ENCODE measurements around the gene TTC33.
A peak's percentile ranks its signal among the peaks of the same experiment; 100 is the strongest.

The TTC33 gene

DNA sequence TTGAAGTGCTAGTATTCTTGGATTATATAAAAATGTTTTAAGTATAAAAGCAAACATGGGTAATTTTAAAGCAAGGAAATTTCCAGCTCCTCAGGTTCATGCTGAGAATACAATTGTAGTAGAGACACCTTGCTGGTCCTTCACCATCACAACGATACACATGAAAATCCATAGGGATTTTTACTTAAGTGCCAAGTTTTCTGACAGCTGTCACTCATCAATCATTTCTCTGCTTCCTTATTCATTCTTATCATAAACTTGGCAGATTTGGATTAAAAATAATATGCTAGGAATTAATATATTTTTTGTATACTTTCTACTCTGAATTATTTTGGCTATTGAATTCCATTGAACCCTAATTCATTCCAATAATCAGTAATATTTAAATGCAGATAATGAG lies 244.0 kb downstream of the TTC33 start:
- CTCF ChIA-PET, result interaction anchor here (0.6 kb wide), 1 partner anchor 607 kb away, joined by 3 read pairs; no protein-coding TSS in a partner anchor
- TF ChIP-seq, protein P1, sequence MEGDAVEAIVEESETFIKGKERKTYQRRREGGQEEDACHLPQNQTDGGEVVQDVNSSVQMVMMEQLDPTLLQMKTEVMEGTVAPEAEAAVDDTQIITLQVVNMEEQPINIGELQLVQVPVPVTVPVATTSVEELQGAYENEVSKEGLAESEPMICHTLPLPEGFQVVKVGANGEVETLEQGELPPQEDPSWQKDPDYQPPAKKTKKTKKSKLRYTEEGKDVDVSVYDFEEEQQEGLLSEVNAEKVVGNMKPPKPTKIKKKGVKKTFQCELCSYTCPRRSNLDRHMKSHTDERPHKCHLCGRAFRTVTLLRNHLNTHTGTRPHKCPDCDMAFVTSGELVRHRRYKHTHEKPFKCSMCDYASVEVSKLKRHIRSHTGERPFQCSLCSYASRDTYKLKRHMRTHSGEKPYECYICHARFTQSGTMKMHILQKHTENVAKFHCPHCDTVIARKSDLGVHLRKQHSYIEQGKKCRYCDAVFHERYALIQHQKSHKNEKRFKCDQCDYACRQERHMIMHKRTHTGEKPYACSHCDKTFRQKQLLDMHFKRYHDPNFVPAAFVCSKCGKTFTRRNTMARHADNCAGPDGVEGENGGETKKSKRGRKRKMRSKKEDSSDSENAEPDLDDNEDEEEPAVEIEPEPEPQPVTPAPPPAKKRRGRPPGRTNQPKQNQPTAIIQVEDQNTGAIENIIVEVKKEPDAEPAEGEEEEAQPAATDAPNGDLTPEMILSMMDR (conservative IDR thresholded peaks at IDR 0.05; ENCODE audit: low read depth), result no peak
- no peak for DNase-seq (ENCODE audit: low spot score)
- POLR2A ChIA-PET (ENCODE audit: low non-redundant PET), result no interaction called here
- H3K27ac ChIP-seq, result no peak overlapping the region

DNA sequence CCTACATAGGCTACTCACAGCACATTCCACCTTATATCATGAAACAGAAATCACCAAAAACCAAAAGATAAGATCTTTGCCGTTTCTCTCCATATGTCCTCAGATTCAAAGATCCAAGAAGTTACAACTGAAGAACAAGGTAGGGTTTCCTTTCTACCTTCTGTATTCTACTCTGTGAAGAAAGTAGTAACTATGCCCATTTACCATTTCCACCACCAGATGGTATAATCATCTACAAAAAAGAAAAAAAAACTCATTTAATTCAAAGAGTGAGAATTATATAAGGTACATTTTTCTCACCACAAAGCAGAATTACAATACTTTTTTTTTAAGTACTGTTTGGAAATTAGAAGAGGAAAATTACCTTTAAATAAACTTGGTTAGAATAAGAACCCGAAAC lies 248.7 kb downstream of the TTC33 start:
- DNase-seq (ENCODE audit: low spot score), result peak; percentile 6
- ChIA-PET CTCF (no interaction called here), POLR2A (ENCODE audit: low non-redundant PET) (no interaction called here)
- TF ChIP-seq, protein P1 (conservative IDR thresholded peaks at IDR 0.05; ENCODE audit: low read depth), result peak; percentile 20; the same call in 1 of the 2 replicates
- H3K27ac ChIP-seq, result no peak overlapping the region

GRCh38 chr5:40505031-40505430 lies 250.7 kb downstream of the TTC33 start:
- no peak for DNase-seq (ENCODE audit: low spot score)
- POLR2A ChIA-PET (ENCODE audit: low non-redundant PET), result no interaction called here
- no peak overlapping the region for H3K27ac ChIP-seq
- TF ChIP-seq, protein P1 (conservative IDR thresholded peaks at IDR 0.05; ENCODE audit: low read depth), result no peak
- CTCF ChIA-PET, result interaction anchor here (0.6 kb wide), 1 partner anchor 166 kb away, joined by 4 read pairs; no protein-coding TSS in a partner anchor

DNA sequence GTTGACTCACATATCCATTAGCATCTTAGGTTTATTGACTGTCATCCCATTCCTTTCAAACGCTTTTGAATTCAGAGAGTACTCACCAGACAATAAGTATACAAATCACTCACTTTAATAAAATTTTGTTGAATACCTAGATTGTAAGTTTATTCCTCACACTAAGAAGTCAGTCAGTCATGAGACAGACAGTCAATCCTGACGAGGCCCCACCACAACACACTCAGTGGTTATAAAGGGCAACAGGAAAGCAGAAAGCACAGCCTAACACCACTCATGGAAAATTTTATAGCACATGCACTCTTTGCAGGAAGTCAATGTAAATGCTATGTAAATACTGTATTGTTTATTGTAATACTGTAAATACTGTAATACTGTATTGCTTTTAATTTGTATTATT lies 252.3 kb downstream of the TTC33 start:
- POLR2A ChIA-PET (ENCODE audit: low non-redundant PET), result no interaction called here
- CTCF ChIA-PET, result no interaction called here
- no peak overlapping the region for H3K27ac ChIP-seq
- TF ChIP-seq, protein P1 (conservative IDR thresholded peaks at IDR 0.05; ENCODE audit: low read depth), result no peak
- no peak for DNase-seq (ENCODE audit: low spot score)

DNA sequence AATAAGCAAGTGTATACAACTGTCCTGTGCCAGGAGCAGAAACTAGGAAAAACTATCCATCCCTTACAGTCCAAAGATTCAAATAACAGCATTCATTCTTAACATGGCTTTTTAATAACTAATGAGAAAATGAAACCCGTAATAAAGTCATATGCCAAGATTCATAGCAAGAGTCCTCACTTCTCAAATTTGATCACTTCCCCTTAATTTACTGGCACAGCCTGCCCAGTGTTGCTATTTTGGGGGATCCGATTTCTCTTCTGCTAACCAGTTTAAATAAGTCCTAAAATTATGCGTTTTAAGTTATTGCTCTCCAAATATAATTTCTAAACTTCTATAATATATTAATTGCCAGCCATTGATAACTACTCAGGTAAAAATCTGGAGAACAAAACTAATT lies 253.0 kb downstream of the TTC33 start:
- H3K27ac ChIP-seq, result no peak overlapping the region
- ChIA-PET POLR2A (ENCODE audit: low non-redundant PET) (no interaction called here), CTCF (no interaction called here)
- DNase-seq (ENCODE audit: low spot score), result no peak
- TF ChIP-seq, protein P1 (conservative IDR thresholded peaks at IDR 0.05; ENCODE audit: low read depth), result no peak

- POLR2A ChIA-PET (ENCODE audit: low non-redundant PET), result no interaction called here
- no peak overlapping the region for H3K27ac ChIP-seq
- no peak for DNase-seq (ENCODE audit: low spot score)
- CTCF ChIA-PET, result interaction anchor here (0.6 to 0.7 kb wide), 2 partner anchors 11 to 808 kb away, joined by 3 read pairs; no protein-coding TSS in a partner anchor
- TF ChIP-seq, protein P1 (conservative IDR thresholded peaks at IDR 0.05; ENCODE audit: low read depth), result no peak
Measured at GRCh38 chr5:40501711-40502444, 253.9 kb downstream of the TTC33 start.

All from RWPE1 (cell line).